Endodermal cell (in vitro differentiated cells): ENCODE data around the gene AFMID. TPM values are rescaled to one million over a fixed set of nuclear protein-coding genes. Genes with fewer than 3 reads are reported as not detected.

Experiments used
- DNase-seq: peaks from one replicate; pipeline ENCODE4 v3.0.0-alpha.2; 2017
- H3K27ac ChIP-seq: 2 replicates; pipeline ENCODE4 v1.5.1; 2013; ENCODE audit warnings: mild to moderate bottlenecking, low read depth, low read length, moderate library complexity
- H3K27me3 ChIP-seq: 2 replicates; pipeline ENCODE4 v1.6.1; 2013; ENCODE audit warnings: mild to moderate bottlenecking, low read length, moderate library complexity; ENCODE audit not compliant: insufficient read depth, control insufficient read depth, poor library complexity, severe bottlenecking
- H3K36me3 ChIP-seq: 2 replicates; pipeline ENCODE4 v1.7.0; 2013; ENCODE audit warnings: mild to moderate bottlenecking, low read length, moderate library complexity; ENCODE audit not compliant: control insufficient read depth, insufficient read depth
- H3K4me1 ChIP-seq: one replicate; pipeline ENCODE4 v1.7.0; 2013; ENCODE audit warnings: low read length; ENCODE audit not compliant: control insufficient read depth, insufficient read depth
- H3K4me3 ChIP-seq: 2 replicates; pipeline ENCODE4 v1.5.1; 2013; ENCODE audit warnings: mild to moderate bottlenecking, low read length, moderate library complexity
- H3K9ac ChIP-seq: 2 replicates; pipeline ENCODE4 v1.6.1; 2013; ENCODE audit warnings: mild to moderate bottlenecking, low read length, moderate library complexity; ENCODE audit not compliant: poor library complexity, severe bottlenecking; ENCODE audit errors: extremely low read depth
- H3K9me3 ChIP-seq: 2 replicates; pipeline ENCODE4 v1.6.1; 2013; ENCODE audit warnings: mild to moderate bottlenecking, low read length, moderate library complexity; ENCODE audit not compliant: control insufficient read depth
- H3K27ac Mint-ChIP-seq: 2 replicates; pipeline ENCODE4 v1.8.0; 2020; ENCODE audit warnings: mixed read lengths
- H3K27me3 Mint-ChIP-seq: 2 replicates; pipeline ENCODE4 v1.8.0; 2021; ENCODE audit warnings: mild to moderate bottlenecking, mixed read lengths; ENCODE audit not compliant: insufficient read depth
- H3K36me3 Mint-ChIP-seq: 2 replicates; pipeline ENCODE4 v1.8.0; 2020; ENCODE audit warnings: low read depth, mixed read lengths
- H3K4me1 Mint-ChIP-seq: 2 replicates; pipeline ENCODE4 v1.8.0; 2020; ENCODE audit warnings: mixed read lengths
- H3K4me3 Mint-ChIP-seq: 2 replicates; pipeline ENCODE4 v1.8.0; 2020; ENCODE audit warnings: mild to moderate bottlenecking, moderate library complexity, mixed read lengths
- H3K9me3 Mint-ChIP-seq: 2 replicates; pipeline ENCODE4 v1.8.0; 2020; ENCODE audit warnings: mild to moderate bottlenecking, mixed read lengths
- WGBS, 2 experiments: methylation state at CpG; one replicate each; pipeline versions ENCODE4 v1.1.5 to v1.1.7; 2013; ENCODE audit warnings: missing lambda C conversion rate in 2 of 2, mixed read lengths in 1 of 2; ENCODE audit not compliant: insufficient coverage in 1 of 2, insufficient read length in 1 of 2; 5-methylcytosine and 5-hydroxymethylcytosine counted together
- total RNA-seq, 2 donors: library from RNA; stranded (reverse); fragmentation: NEBNext Ultra II Directional in 1 of 2; extraction: Animal tissue kit (Norgen Biotek cat#: 25700) in 1 of 2; gene quantifications; 2 replicates in 1 of 2; 3 replicates in 1 of 2; pipeline ENCODE4 v1.2.1, GENCODE V29; 2021
- TF ChIP-seq, protein P1 (sequence below): fragments of 200-600 bp; sonication (generic); conservative IDR thresholded peaks from 2 replicates; pipeline ENCODE4 v1.5.0; 2021; ENCODE audit warnings: antibody characterized with exemption, mild to moderate bottlenecking

The AFMID gene
- total RNA-seq, 2 donors from 2014 or later = 46.5 to 52.4 TPM

DNA sequence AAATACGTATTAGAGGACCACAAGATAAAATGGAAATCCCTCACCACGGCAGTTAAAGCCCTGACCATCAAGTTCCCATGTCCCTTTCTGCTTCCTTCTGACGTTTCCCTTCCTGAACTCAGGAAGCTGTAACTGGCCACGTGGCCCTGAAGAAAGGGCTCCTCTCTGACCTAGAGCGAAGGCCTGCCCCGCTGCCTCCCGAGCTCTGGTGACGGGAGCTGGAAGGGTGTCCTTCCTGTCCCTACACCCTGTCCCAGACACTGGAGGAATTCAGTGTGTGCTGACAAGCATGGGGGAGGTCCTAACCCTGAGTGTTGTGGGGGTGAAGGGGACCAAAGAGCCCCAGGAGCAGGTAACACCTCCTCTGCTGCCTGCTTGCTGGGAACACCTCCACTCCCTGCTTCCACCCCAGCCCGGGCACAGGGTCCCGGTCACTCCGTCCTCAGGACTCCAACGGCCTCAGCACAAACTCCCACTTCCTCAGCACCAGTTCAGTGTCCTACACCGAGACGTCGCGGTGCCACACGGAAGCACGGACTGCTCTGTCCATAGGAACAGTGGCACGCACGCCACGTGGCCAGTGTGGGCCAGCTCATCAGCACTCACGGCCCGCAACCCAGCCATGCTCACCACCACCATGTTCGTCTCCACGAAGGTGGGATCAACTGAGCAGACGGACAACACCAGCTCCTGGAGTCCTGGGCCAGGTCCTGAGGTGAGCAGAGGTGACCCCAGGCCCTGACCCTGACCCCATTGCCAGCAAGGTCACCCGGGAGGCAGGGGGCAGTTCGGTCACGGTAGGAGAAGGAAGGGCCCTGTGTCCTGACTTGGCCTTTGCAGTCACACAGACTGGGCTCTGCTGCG lies 61.1 kb downstream of the AFMID start:
- no peak for DNase-seq
- peaks cover 19% of the 10 kb centered on the region for H3K9me3 Mint-ChIP-seq
- peaks cover 29% of the 10 kb centered on the region for H3K4me1 Mint-ChIP-seq
- Histone ChIP-seq H3K4me1 (peaks cover 18% of the 10 kb centered on the region), H3K27ac (no peak overlapping the region), H3K27me3 (no peaks in the 10 kb centered on the region), H3K9me3 (peaks cover 8% of the 10 kb centered on the region), H3K36me3 (no peaks in the 10 kb centered on the region), H3K4me3 (no peak overlapping the region), H3K9ac (no peak overlapping the region)
- peak overlapping the region; percentile 64 for H3K27ac Mint-ChIP-seq
- 94 to 95% methylated on average over 26 to 30 of the region's 30 CpGs for WGBS, 2 experiments
- TF ChIP-seq, protein P1, sequence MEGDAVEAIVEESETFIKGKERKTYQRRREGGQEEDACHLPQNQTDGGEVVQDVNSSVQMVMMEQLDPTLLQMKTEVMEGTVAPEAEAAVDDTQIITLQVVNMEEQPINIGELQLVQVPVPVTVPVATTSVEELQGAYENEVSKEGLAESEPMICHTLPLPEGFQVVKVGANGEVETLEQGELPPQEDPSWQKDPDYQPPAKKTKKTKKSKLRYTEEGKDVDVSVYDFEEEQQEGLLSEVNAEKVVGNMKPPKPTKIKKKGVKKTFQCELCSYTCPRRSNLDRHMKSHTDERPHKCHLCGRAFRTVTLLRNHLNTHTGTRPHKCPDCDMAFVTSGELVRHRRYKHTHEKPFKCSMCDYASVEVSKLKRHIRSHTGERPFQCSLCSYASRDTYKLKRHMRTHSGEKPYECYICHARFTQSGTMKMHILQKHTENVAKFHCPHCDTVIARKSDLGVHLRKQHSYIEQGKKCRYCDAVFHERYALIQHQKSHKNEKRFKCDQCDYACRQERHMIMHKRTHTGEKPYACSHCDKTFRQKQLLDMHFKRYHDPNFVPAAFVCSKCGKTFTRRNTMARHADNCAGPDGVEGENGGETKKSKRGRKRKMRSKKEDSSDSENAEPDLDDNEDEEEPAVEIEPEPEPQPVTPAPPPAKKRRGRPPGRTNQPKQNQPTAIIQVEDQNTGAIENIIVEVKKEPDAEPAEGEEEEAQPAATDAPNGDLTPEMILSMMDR = no peak
- H3K4me3 Mint-ChIP-seq = no peak overlapping the region
- H3K36me3 Mint-ChIP-seq = peaks cover 4% of the 10 kb centered on the region
- no peaks in the 10 kb centered on the region for H3K27me3 Mint-ChIP-seq

DNA sequence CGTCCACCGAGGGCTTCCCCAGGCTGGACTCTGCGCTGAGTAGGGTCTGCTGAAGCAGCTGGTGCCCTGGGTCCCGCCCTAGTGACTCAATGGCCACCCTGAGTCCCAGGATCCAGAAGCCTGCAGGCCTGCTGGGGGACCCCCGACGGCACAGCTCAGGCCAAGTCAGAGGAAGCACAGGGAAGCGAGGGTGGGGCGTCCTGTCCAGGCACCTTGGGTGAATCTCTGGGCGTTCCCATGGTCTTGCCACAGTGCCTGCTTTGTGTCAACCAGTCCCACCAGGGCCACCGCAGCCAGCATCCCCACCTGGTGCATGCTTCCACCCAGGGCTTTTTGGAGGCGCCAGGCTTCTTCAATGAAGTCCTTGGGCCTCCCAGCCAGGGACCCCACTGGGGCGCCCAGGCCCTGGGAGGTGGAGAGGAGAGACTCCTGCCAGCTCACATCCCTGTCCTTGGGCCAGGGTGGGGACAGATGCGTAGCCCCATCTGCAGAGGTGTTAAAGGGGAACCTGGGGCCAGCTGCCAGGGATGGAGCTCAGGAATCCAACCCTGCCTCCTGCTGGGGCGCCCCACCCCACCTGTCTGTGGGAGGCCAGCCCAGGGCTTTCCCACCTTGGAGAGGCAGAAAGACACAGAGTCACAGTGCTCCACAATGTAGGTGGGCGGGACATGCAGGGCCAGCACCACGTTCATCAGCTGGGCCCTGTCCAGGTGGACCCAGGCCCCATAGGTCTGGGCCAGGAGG lies 62.1 kb downstream of the AFMID start:
- H3K27me3 Mint-ChIP-seq = no peaks in the 10 kb centered on the region
- no peak for DNase-seq
- H3K27me3 ChIP-seq = no peaks in the 10 kb centered on the region
- H3K4me1 Mint-ChIP-seq = peaks cover 29% of the 10 kb centered on the region
- H3K27ac ChIP-seq = no peak overlapping the region
- H3K36me3 ChIP-seq = no peaks in the 10 kb centered on the region
- TF ChIP-seq, protein P1 = no peak
- peaks cover 21% of the 10 kb centered on the region for H3K4me1 ChIP-seq
- no peak overlapping the region for H3K9ac ChIP-seq
- H3K9me3 Mint-ChIP-seq = peaks cover 18% of the 10 kb centered on the region
- 89 to 95% methylated on average over 11 to 16 of the region's 16 CpGs for WGBS, 2 experiments
- peak overlapping the region; percentile 34 for H3K4me3 Mint-ChIP-seq
- peak overlapping the region; percentile 73 for H3K4me3 ChIP-seq
- H3K9me3 ChIP-seq = peaks cover 8% of the 10 kb centered on the region
- H3K27ac Mint-ChIP-seq = peak overlapping the region; percentile 61
- H3K36me3 Mint-ChIP-seq = peaks cover 4% of the 10 kb centered on the region

DNA sequence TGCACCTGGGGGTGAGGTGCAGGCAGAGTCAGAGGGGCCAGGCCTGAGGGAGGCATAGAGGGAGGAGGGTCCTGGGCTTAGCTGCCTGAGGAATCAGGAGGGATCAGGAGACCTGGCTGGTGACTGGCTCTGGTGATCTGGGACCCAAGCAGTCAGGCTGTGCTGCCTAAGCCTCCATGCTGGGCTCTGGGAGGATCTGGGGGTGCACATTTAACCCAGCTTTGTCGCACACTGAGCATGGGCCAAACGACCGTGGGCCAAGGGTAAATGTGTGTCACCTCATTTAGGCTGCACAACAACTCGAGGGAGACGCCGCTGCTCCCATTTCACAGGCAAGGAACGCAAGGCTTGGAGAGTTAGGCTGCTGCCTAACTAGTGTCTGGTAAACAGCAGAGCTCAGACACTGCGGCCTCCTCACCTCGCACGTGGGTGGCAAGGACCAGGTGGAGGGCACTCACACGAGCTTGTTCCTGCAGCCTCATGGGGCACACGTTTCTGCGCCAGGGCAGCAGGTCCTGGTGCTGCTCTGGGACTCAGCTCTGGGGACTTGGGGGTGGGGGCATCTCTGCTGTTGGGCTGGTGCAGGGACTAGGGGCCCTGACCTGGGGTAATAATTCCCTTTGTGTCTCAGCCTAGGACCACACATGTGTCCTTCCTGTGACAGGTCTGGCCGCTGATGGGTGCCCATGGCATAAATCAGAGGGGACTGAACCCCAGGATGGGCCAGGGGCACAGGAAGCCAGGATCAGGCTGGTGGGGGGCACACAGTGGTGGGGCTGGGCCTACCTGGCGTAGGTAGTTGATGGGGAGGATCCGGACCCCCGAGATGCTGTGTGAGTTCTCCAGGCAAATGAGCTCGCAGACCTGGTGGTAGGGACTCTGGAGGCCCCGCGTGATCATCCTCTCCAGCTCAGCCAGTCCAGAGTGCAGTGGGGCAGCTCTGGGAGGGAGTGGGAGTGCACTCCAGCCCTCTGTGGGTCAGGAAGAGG lies 63.0 kb downstream of the AFMID start:
- Histone ChIP-seq H3K27me3 (no peaks in the 10 kb centered on the region), H3K36me3 (no peaks in the 10 kb centered on the region), H3K4me3 (peak overlapping the region; percentile 73), H3K27ac (no peak overlapping the region), H3K9ac (no peak overlapping the region), H3K4me1 (peaks cover 23% of the 10 kb centered on the region), H3K9me3 (peaks cover 7% of the 10 kb centered on the region)
- TF ChIP-seq, protein P1 = no peak
- H3K4me1 Mint-ChIP-seq = peaks cover 30% of the 10 kb centered on the region
- no peaks in the 10 kb centered on the region for H3K27me3 Mint-ChIP-seq
- WGBS, 2 experiments = 88 to 92% methylated on average over 19 to 20 of the region's 20 CpGs
- H3K4me3 Mint-ChIP-seq = peak overlapping the region; percentile 34
- H3K36me3 Mint-ChIP-seq = peaks cover 4% of the 10 kb centered on the region
- peaks cover 16% of the 10 kb centered on the region for H3K9me3 Mint-ChIP-seq
- H3K27ac Mint-ChIP-seq = peak overlapping the region; percentile 61
- DNase-seq = no peak
